Left lobe of liver (tissue), 2 donors: Measurements from ENCODE around the gene BCL2L1. TPM values are rescaled to one million over a fixed set of nuclear protein-coding genes. Genes with fewer than 3 reads are reported as not detected.
"Not testable (repeated sequence)": the region's sequence is repeated elsewhere in the genome, so short reads cannot be mapped to it uniquely, and the experiment has no call there.

Source experiments
- ATAC-seq: fragments of 200-7000 bp; cut with Tn5 transposase; one replicate; pipeline ENCODE4 v1.9.1; 2020; ENCODE audit warnings: mild to moderate bottlenecking, moderate library complexity
- DNase-seq: peaks from one replicate; pipeline ENCODE4 v3.0.0-alpha.2; 2020; ENCODE audit warnings: low spot score
- total RNA-seq: library from RNA; stranded (reverse); gene quantifications from one replicate; pipeline ENCODE4 v1.2.1, GENCODE V29; 2021
- donor health status: DM: no; HTN: no; CAD: no; lungs with moderate emphysema.
- donor health status: DM: no; HTN: yes; CAD: no.

Gene BCL2L1
- total RNA-seq, 1 donor from 2014 or later, result 35.0 TPM

- ATAC-seq, DNase-seq: not testable (repeated sequence)
Observed at GRCh38 chr20:31626534-31626933, 96.1 kb downstream of the BCL2L1 start.

- ATAC-seq, DNase-seq: not testable (repeated sequence)
Observed at GRCh38 chr20:31623123-31623505, 99.6 kb downstream of the BCL2L1 start.

GRCh38 chr20:31620246-31620645 lies 102.4 kb downstream of the BCL2L1 start:
- DNase-seq (no peak), ATAC-seq (no peak)

GRCh38 chr20:31617432-31618104 lies 105.1 kb downstream of the BCL2L1 start:
- ATAC-seq, result no peak
- DNase-seq, result no peak

- DNase-seq, result no peak
Observed at GRCh38 chr20:31615416-31615815, 107.3 kb downstream of the BCL2L1 start.

More at GRCh38 chr20:31615416-31615815, 107.3 kb downstream of the BCL2L1 start:
- ATAC-seq, result no peak

Other genes starting within 250 kb of the BCL2L1 start
- not detected for gene DEFB124, start 247.7 kb downstream of the BCL2L1 start, total RNA-seq
- not detected for gene REM1, start 247.6 kb downstream of the BCL2L1 start, total RNA-seq
- gene HM13, start 208.4 kb downstream of the BCL2L1 start, total RNA-seq, result 147 TPM
- 37.2 TPM for gene ID1, start 117.6 kb downstream of the BCL2L1 start, total RNA-seq
- not detected for gene COX4I2, start 85.0 kb downstream of the BCL2L1 start, total RNA-seq
- gene TPX2, start 16.4 kb upstream of the BCL2L1 start, total RNA-seq, result 2.0 TPM
- gene MYLK2, start 96.5 kb upstream of the BCL2L1 start, total RNA-seq, result not detected
- gene FOXS1, start 122.7 kb upstream of the BCL2L1 start, total RNA-seq, result not detected
- gene DUSP15, start 147.7 kb upstream of the BCL2L1 start, total RNA-seq, result 0.38 TPM
- gene TTLL9, start 147.8 kb upstream of the BCL2L1 start, total RNA-seq, result not detected
- gene PDRG1, start 229.2 kb upstream of the BCL2L1 start, total RNA-seq, result 5.1 TPM
- gene XKR7, start 245.3 kb upstream of the BCL2L1 start, total RNA-seq, result not detected